HG03060 (cell line): Measurements from ENCODE around the gene CYP51A1.
"Not testable (repeated sequence)": the region's sequence is repeated elsewhere in the genome, so short reads cannot be mapped to it uniquely, and the experiment has no call there.

ENCODE experiments used
- ATAC-seq: cut with Tn5 transposase; IDR thresholded peaks from one replicate; pipeline ENCODE4 v1.9.1; 2021; ENCODE audit warnings: low read depth, moderate number of reproducible peaks; ENCODE audit not compliant: unreplicated experiment

CYP51A1 gene

GRCh38 chr7:92134271-92135051, at the start of gene CYP51A1:
Gene CYP51A1, minus strand, starts transcription at chr7:92134477. Its CDS starts 113 bp downstream, at chr7:92134364.
- ATAC-seq: peak; percentile 75

- ATAC-seq: peak; percentile 78
Observed at GRCh38 chr7:92178928-92179924, 44.9 kb upstream of the CYP51A1 start, which contains the start of gene LRRD1. Gene LRRD1, minus strand, starts transcription at chr7:92179142. Its CDS starts 13,940 bp downstream, at chr7:92165202.

DNA sequence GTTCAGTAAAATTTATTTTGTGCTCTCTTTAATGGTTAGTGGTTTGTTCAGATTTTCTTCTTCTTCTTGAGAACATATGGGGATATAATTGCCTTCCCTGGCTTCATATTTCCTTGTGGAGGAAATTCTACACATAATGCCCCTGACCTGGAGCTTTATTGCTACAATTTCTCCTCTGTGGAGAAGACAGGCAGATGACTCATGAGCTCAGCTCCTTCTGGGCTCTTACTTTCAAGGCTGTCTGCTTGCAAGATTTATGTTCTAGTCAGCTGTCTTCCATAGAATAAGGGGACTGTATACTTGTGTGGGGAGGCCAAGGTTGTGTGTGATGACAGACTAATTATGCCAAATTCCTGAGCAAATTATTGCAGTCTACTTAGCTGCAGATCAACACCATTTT, 43.1 kb upstream of the CYP51A1 start:
- no peak for ATAC-seq

DNA sequence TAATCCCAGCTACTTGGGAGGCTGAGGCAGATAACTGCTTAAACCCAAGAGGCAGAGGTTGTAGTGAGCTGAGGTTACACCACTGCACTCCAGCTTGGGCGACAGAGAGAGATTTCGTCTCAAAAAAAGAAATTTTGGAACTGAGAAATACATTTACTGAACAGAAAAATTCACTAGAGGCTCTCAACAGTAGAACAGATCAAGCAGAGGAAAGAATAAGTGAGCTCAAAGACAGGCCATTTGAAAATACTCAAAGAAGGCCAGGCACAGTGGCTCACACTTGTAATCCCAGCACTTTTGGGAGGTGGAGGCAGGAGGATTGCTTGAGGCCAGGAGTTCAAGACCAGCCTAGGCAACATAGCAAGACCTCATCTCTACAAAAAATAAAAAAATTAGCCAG, 35.3 kb upstream of the CYP51A1 start:
- not testable (repeated sequence) for ATAC-seq

GRCh38 chr7:92161271-92161670, 27.0 kb upstream of the CYP51A1 start:
- ATAC-seq: no peak

GRCh38 chr7:92158660-92159575, 24.6 kb upstream of the CYP51A1 start:
- ATAC-seq: peak; percentile 62

- no peak for ATAC-seq
Observed at GRCh38 chr7:92156990-92157389, 22.7 kb upstream of the CYP51A1 start.

- no peak for ATAC-seq
Observed at GRCh38 chr7:92155108-92155739, 20.9 kb upstream of the CYP51A1 start.

GRCh38 chr7:92150450-92151017, 16.3 kb upstream of the CYP51A1 start:
- ATAC-seq: no peak

- no peak for ATAC-seq
Observed at GRCh38 chr7:92149736-92150239, 15.5 kb upstream of the CYP51A1 start.

DNA sequence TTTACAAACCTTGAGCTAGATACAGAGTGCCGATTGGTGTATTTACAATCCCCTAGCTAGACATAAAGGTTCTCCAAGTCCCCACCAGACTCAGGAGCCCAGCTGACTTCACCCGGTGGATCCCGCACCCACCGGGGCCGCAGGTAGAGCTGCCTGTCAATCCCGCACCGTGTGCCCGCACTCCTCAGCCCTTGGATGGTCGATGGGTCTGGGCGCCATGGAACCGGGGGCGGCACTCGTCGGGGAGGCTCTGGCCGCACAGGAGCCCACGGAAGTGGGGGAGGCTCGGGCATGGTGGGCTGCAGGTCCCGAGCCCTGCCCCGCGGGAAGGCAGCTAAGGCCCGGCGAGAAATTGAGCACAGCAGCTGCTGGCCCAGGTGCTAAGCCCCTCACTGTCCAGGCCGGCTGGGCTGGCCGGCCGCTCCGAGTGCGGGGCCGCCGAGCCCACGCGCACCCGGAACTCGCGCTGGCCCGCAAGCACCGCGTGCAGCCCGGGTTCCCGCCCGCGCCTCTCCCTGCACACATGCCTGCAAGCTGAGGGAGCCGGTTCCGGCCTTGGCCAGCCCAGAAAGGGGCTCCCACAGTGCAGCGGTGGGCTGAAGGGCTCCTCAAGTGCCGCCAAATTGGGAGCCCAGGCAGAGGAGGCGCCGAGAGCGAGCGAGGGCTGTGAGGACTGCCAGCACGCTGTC, 9.1 kb upstream of the CYP51A1 start:
- not testable (repeated sequence) for ATAC-seq

- ATAC-seq: not testable (repeated sequence)
Observed at GRCh38 chr7:92142791-92143190, 8.5 kb upstream of the CYP51A1 start.

GRCh38 chr7:92141161-92141560, 6.9 kb upstream of the CYP51A1 start:
- ATAC-seq: no peak

DNA sequence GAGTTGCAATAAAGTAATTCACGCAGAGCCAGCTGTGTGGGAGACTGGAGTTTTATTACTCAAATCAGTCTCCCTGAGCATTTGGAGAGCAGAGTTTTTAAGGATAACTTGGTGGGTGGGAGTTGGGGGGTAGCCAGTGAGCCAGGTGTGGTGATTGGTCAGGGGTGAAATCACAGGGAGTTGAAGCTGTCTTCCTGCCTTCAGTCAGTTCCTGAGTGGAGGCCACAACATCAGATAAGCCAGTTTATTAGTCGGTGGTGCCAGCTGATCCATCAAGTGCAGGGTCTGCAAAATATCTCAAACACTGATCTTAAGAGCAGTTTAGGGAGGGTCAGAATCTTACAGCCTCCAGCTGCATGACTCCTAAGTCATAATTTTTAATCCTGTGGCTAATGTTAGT, 3.3 kb upstream of the CYP51A1 start:
- ATAC-seq: no peak

DNA sequence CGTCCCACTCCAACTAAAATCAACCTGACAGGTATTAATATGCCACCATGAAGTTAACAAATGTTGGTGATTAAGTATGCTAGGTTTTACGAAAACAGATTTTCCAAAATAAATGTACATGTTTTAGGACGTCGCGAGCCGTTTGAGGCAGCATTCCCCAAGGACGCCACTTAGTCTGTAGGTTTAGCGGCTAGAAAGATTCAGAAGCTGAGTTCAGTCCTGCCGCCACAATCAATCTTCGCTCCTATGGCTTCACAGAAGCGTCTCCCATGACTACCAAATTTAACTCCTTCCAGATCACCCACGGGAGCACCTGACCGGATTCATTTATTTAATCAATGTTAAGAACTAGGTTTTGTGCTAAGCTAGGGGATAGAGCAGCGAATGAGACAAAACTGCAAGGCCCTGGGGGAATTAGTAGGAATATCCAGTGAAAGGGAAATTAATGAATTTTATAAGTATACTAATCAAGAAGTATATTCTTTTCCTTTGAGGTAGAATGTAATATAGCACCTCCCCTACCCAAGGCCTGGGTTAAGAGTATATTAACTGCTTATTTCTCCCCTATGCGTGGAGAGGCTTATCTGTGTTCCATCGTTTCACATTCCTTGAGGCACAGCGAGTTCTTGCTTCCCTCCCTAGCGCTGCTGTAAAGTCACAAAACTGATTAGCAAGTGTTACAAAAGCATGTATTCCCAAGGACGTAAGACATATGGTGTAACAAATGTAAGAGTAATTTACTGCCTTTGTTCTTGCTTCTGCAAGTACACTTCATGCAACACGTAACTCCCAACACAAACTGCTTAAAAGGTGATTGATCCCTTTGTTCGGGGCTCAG, 994 bp upstream of the CYP51A1 start:
- ATAC-seq: no peak

DNA sequence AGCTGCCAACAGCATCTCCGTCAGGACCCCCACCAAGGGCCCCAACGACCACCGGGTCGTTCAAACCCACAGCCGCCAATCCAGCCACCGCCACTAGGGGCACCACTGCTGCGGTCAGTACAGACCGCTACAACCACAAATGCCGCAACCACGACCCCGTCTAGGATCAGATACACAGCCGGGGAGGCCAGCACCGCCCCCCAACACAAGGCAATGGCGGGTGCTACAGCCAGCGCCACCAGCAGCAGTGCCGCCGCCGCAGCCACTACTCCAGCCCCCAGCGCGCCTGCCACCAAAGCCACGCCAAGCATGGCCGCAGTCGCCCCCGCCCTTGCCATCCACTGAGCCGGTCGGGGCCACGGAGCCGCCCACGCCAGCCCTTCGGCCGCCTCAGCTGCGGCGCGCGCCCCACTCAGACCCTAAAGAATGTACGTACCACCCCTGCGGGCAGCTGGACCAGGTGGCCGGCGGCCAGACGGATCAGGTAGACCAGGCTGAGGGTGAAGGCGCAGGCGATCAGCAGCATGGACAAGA, 473 bp downstream of the CYP51A1 start:
- peak; percentile 12 for ATAC-seq

DNA sequence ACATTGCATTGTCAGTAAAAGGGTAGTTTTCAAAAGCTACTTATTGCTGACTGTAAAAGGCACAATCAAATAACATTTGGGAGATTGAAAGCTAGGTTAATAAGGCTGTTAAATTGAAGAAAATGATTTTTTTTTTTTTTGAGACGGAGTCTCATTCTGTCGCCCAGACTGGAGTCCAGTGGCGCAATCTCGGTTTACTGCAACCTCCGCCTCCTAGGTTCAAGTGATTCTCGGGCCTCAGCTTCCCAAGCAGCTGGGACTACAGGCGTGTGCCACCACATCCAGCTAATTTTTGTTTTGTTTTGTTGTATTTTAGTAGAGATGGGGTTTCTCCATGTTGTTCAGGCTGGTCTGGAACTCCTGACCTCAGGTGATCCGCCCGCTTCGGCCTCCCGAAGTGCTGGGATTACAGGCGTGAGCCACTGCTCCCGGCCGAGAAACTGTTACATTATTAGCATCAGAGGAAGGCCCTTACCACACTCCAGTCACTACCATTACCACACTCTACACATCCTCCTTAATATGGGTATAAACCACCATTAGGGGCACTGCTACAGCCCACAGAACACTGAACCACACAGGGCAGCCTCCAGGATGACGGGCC, 1.0 kb downstream of the CYP51A1 start:
- peak; percentile 9 for ATAC-seq
